Stomach (tissue), 9 donors: ENCODE results near the gene COMTD1. TPM values are rescaled to one million over a fixed set of nuclear protein-coding genes. Genes with fewer than 3 reads are reported as not detected.
A peak's percentile ranks its signal among the peaks of the same experiment; 100 is the strongest.

Source experiments
- DNase-seq, 2 donors: peaks; one replicate each; pipeline versions ENCODE4 v3.0.0 to v3.0.0-alpha.2; 2013 to 2019
- H3K27ac ChIP-seq, 5 donors: fragments of 200-600 bp in 4 of 5; sonication (generic) in 4 of 5; one replicate each; pipeline ENCODE4 v1.5.1; 2013 to 2019; ENCODE audit warnings: mild to moderate bottlenecking in 1 of 5, moderate library complexity in 1 of 5
- H3K27me3 ChIP-seq, 3 donors: fragments of 200-600 bp; sonication (generic); one replicate each; pipeline ENCODE4 v1.5.1; 2017 to 2019; ENCODE audit warnings: mixed run types in 1 of 3
- H3K36me3 ChIP-seq, 4 donors: fragments of 200-600 bp; sonication (generic); 1 replicate in 3 of 4; 2 replicates in 1 of 4; pipeline ENCODE4 v1.5.1; 2016 to 2019
- H3K4me1 ChIP-seq, 4 donors: fragments of 200-600 bp; sonication (generic); one replicate each; pipeline ENCODE4 v1.5.1; 2016 to 2019
- H3K4me3 ChIP-seq, 4 donors: fragments of 200-600 bp; sonication (generic) in 3 of 4; one replicate each; pipeline ENCODE4 v1.5.1; 2016 to 2019; ENCODE audit warnings: mild to moderate bottlenecking in 1 of 4
- H3K9me3 ChIP-seq, 4 donors: fragments of 200-600 bp; sonication (generic); one replicate each; pipeline ENCODE4 v1.5.1; 2016 to 2019
- CTCF ChIP-seq, 7 experiments: fragments of 450-650 bp in 4 of 7; fragments of 200-600 bp in 3 of 7; sonication (generic) in 3 of 7; IDR thresholded peaks; one replicate each; pipeline ENCODE4 v1.5.1; 2016 to 2019; ENCODE audit warnings: antibody characterized with exemption in 7 of 7, control low read depth in 2 of 7, mild to moderate bottlenecking in 1 of 7
- EP300 ChIP-seq: sonication (generic); formaldehyde crosslinking; IDR thresholded peaks from one replicate; pipeline ENCODE4 v1.6.1; 2017; ENCODE audit warnings: antibody characterized with exemption
- POLR2A ChIP-seq, 4 donors: fragments of 450-650 bp; IDR thresholded peaks; one replicate each; pipeline ENCODE4 v1.6.1; 2016; ENCODE audit warnings: antibody characterized with exemption in 4 of 4, control low read depth in 2 of 4, mild to moderate bottlenecking in 1 of 4, moderate library complexity in 1 of 4
- POLR2AphosphoS5 ChIP-seq, 3 donors: sonication (generic); formaldehyde crosslinking; IDR thresholded peaks; one replicate each; pipeline ENCODE4 v1.6.1; 2016; ENCODE audit warnings: antibody characterized with exemption in 3 of 3
- whole genome bisulfite sequencing, 5 donors: extraction: QIAGEN DNeasy Blood & Tissue Kit in 3 of 5; methylation state at CpG; one replicate each; pipeline versions ENCODE4 v1.1.5 to v1.1.7; 2013 to 2018; 5-methylcytosine and 5-hydroxymethylcytosine counted together
- intact Hi-C: fragments of 100-400 bp; cut with DNase I; formaldehyde crosslinking; loops from one replicate; pipeline ENCODE4 v1.15.1; 2023; ENCODE audit warnings: low total_unique reads
- polyA plus RNA-seq, 3 donors: library from polyadenylated mRNA; stranded (reverse); fragments of 200-250 nt; gene quantifications; one replicate each; pipeline ENCODE4 v1.2.3, GENCODE V29; 2013
- total RNA-seq, 5 donors: library from RNA; depleted of rRNA; stranded (reverse); fragments of >200 nt; gene quantifications; one replicate each; pipeline versions ENCODE4 v1.1.0 to v1.2.3, GENCODE V29; 2014 to 2016
- donor health status: healthy with polysubstance abuse.
- donor health status: Bipolar disorder and iron deficiency.
- donor health status: healthy.

The COMTD1 gene
- total and polyA plus RNA-seq, 8 donors: 15.4 to 446 (median 119) TPM

- DNase-seq: peak; percentile 72 to 78
- H3K27ac ChIP-seq: peak overlapping the region; percentile 86 to 97 (median 90)
Observed at GRCh38 chr10:75234683-75235374, 928 bp downstream of the COMTD1 start.

GRCh38 chr10:75234017-75234682 lies 1.6 kb downstream of the COMTD1 start:
- Histone ChIP-seq H3K36me3 (peaks cover 21 to 44% (median 34%) of the 10 kb centered on the region in 4 donors), H3K4me1 (peaks cover 18 to 44% (median 33%) of the 10 kb centered on the region in 4 donors), H3K27me3 (no peaks in the 10 kb centered on the region), H3K27ac (peak overlapping the region; percentile 86 to 97 (median 90)), H3K9me3 (no peaks in the 10 kb centered on the region), H3K4me3 (peak overlapping the region; percentile 76 to 83 (median 78))
- TF ChIP-seq POLR2AphosphoS5 (IDR thresholded peaks at IDR 0.05) (peak in 1 of 3 donors; percentile 64), EP300 (no peak)
- intact Hi-C loops: loop anchor here (10.0 kb wide), 1 partner anchor 129 kb away; a partner anchor contains a TSS
- peak; percentile 97 to 99 for DNase-seq
- 1 to 11% (median 4%) methylated on average over 24 to 48 of the region's 48 CpGs for WGBS, 5 donors

More at GRCh38 chr10:75234683-75235374, 928 bp downstream of the COMTD1 start:
- intact Hi-C loops: loop anchor here (10.0 kb wide), 1 partner anchor 130 kb away; a partner anchor contains a TSS
- peaks cover 19 to 37% (median 29%) of the 10 kb centered on the region in 4 donors for H3K36me3 ChIP-seq
- H3K27me3 ChIP-seq: no peaks in the 10 kb centered on the region
- TF ChIP-seq POLR2AphosphoS5 (IDR thresholded peaks at IDR 0.05) (peak in 1 of 3 donors; percentile 48), CTCF (IDR thresholded peaks at IDR 0.05) (no peak)
- no peaks in the 10 kb centered on the region for H3K9me3 ChIP-seq
- 0 to 3% (median 1%) methylated on average over 6 to 62 of the region's 62 CpGs for WGBS, 5 donors
- H3K4me1 ChIP-seq: peaks cover 18 to 37% (median 30%) of the 10 kb centered on the region in 4 donors
- peak overlapping the region; percentile 76 to 83 (median 78) for H3K4me3 ChIP-seq

- TF ChIP-seq EP300 (no peak), POLR2A (IDR thresholded peaks at IDR 0.05) (no peak), CTCF (IDR thresholded peaks at IDR 0.05) (no peak), POLR2AphosphoS5 (IDR thresholded peaks at IDR 0.05) (no peak)
- intact Hi-C loops: loop anchor here (10.0 kb wide), 1 partner anchor 129 kb away; a partner anchor contains a TSS
- peaks cover 20 to 50% (median 38%) of the 10 kb centered on the region in 4 donors for H3K4me1 ChIP-seq
- DNase-seq: peak in 1 of 2 donors; percentile 27
- peak overlapping the region; percentile 76 to 83 (median 78) for H3K4me3 ChIP-seq
- H3K36me3 ChIP-seq: peaks cover 21 to 50% (median 40%) of the 10 kb centered on the region in 4 donors
- no peaks in the 10 kb centered on the region for H3K27me3 ChIP-seq
- H3K27ac ChIP-seq: peak overlapping the region; percentile 86 to 97 (median 90)
- 41 to 54% (median 45%) methylated on average over 10 to 14 of the region's 14 CpGs for WGBS, 5 donors
- H3K9me3 ChIP-seq: no peaks in the 10 kb centered on the region
Observed at GRCh38 chr10:75233444-75234016, 2.2 kb downstream of the COMTD1 start.

GRCh38 chr10:75231672-75232581 lies 3.8 kb downstream of the COMTD1 start:
- intact Hi-C loops: loop anchor here (10.0 kb wide), 1 partner anchor 127 kb away; a partner anchor contains a TSS
- TF ChIP-seq POLR2AphosphoS5 (IDR thresholded peaks at IDR 0.05) (peak in 1 of 3 donors; percentile 4), CTCF (IDR thresholded peaks at IDR 0.05) (no peak)
- 77 to 83% (median 83%) methylated on average over 4 of the region's 4 CpGs for WGBS, 5 donors

More at GRCh38 chr10:75231672-75232581, 3.8 kb downstream of the COMTD1 start:
- peak overlapping the region in 2 of 5 donors; percentile 4 to 88 for H3K27ac ChIP-seq
- no peak for DNase-seq
- H3K4me3 ChIP-seq: no peak overlapping the region
- no peaks in the 10 kb centered on the region for H3K27me3 ChIP-seq
- no peaks in the 10 kb centered on the region for H3K9me3 ChIP-seq
- H3K36me3 ChIP-seq: peaks cover 24 to 65% (median 49%) of the 10 kb centered on the region in 4 donors
- H3K4me1 ChIP-seq: peaks cover 35 to 66% (median 54%) of the 10 kb centered on the region in 4 donors
